DND-41 (cell line): Measurements from ENCODE around the gene LAG3.

Source experiments
- CTCF ChIP-seq: IDR thresholded peaks from 2 replicates; pipeline ENCODE4 v1.5.1; 2012; ENCODE audit warnings: borderline replicate concordance, low read length, moderate library complexity, mild to moderate bottlenecking; ENCODE audit not compliant: poor library complexity, severe bottlenecking; ENCODE audit errors: extremely low read depth
- EZH2 ChIP-seq: IDR thresholded peaks from 3 replicates; pipeline ENCODE4 v1.6.1; 2012; ENCODE audit warnings: borderline replicate concordance, low read depth, mild to moderate bottlenecking, moderate library complexity, low read length, inconsistent platforms; ENCODE audit not compliant: severe bottlenecking

GRCh38 chr12:6825398-6826124 lies 53.2 kb downstream of the LAG3 start:
- TF ChIP-seq CTCF: peak; percentile 92
- TF ChIP-seq EZH2: no peak
